ENCODE measurements around the gene SMG6. TPM values are rescaled to one million over a fixed set of nuclear protein-coding genes. Genes with fewer than 3 reads are reported as not detected.
"Not testable (repeated sequence)": the region's sequence is repeated elsewhere in the genome, so short reads cannot be mapped to it uniquely, and the experiment has no call there.

Gene SMG6
- total RNA-seq, 2 donors from 2014 or later, result 33.2 to 82.9 TPM

GRCh38 chr17:2317796-2318195 is 14.2 kb upstream of the SMG6 start:
- H3K4me1 ChIP-seq (ENCODE audit: control insufficient read depth in 1 of 2, low read depth in 2 of 2), result peaks cover 0 to 8% of the 10 kb centered on the region in 2 donors
- DNase-seq (ENCODE audit: low spot score) (no peak), ATAC-seq (ENCODE audit: insufficient number of reproducible peaks, low FRiP score, low read depth) (no peak)
- peaks cover 7% of the 10 kb centered on the region for H3K36me3 ChIP-seq
- no peaks in the 10 kb centered on the region for H3K9me3 ChIP-seq
- H3K4me3 ChIP-seq, result no peak overlapping the region
- no peak for TF ChIP-seq CTCF (IDR thresholded peaks at IDR 0.05)
- H3K27me3 ChIP-seq (replicated peaks; ENCODE audit: insufficient read depth), result no peaks in the 10 kb centered on the region
- no peak overlapping the region for H3K27ac ChIP-seq

GRCh38 chr17:2316916-2317205 is 13.3 kb upstream of the SMG6 start:
- peaks cover 3 to 16% of the 10 kb centered on the region in 2 donors for H3K4me1 ChIP-seq (ENCODE audit: control insufficient read depth in 1 of 2, low read depth in 2 of 2)
- ATAC-seq (ENCODE audit: insufficient number of reproducible peaks, low FRiP score, low read depth); H3K4me3 ChIP-seq; H3K36me3 ChIP-seq; DNase-seq (ENCODE audit: low spot score); H3K9me3 ChIP-seq; H3K27ac ChIP-seq; H3K27me3 ChIP-seq (replicated peaks; ENCODE audit: insufficient read depth): not testable (repeated sequence)

GRCh38 chr17:2312736-2313135 is 9.2 kb upstream of the SMG6 start:
- DNase-seq (ENCODE audit: low spot score), result no peak
- Histone ChIP-seq H3K9me3 (no peaks in the 10 kb centered on the region), H3K4me3 (no peak overlapping the region), H3K27me3 (replicated peaks; ENCODE audit: insufficient read depth) (no peaks in the 10 kb centered on the region), H3K4me1 (ENCODE audit: control insufficient read depth in 1 of 2, low read depth in 2 of 2) (peaks cover 11 to 34% of the 10 kb centered on the region in 2 donors), H3K36me3 (no peaks in the 10 kb centered on the region), H3K27ac (peak overlapping the region; percentile 69 to 70)
- ATAC-seq (ENCODE audit: insufficient number of reproducible peaks, low FRiP score, low read depth), result peak; percentile 71
- no peak for TF ChIP-seq CTCF (IDR thresholded peaks at IDR 0.05)

GRCh38 chr17:2309338-2310154 is 6.0 kb upstream of the SMG6 start:
- Histone ChIP-seq H3K36me3 (no peaks in the 10 kb centered on the region), H3K4me3 (no peak overlapping the region), H3K27ac (peak overlapping the region; percentile 47 to 55), H3K4me1 (ENCODE audit: control insufficient read depth in 1 of 2, low read depth in 2 of 2) (peaks cover 11 to 37% of the 10 kb centered on the region in 2 donors), H3K9me3 (no peaks in the 10 kb centered on the region), H3K27me3 (replicated peaks; ENCODE audit: insufficient read depth) (no peaks in the 10 kb centered on the region)
- no peak for TF ChIP-seq CTCF (IDR thresholded peaks at IDR 0.05)
- DNase-seq (ENCODE audit: low spot score) (no peak), ATAC-seq (ENCODE audit: insufficient number of reproducible peaks, low FRiP score, low read depth) (no peak)

GRCh38 chr17:2304931-2305330 is 1.3 kb upstream of the SMG6 start:
- peaks cover 15 to 38% of the 10 kb centered on the region in 2 donors for H3K4me1 ChIP-seq (ENCODE audit: control insufficient read depth in 1 of 2, low read depth in 2 of 2)
- H3K27ac ChIP-seq, result no peak overlapping the region
- TF ChIP-seq CTCF (IDR thresholded peaks at IDR 0.05), result no peak
- ATAC-seq (ENCODE audit: insufficient number of reproducible peaks, low FRiP score, low read depth) (no peak), DNase-seq (ENCODE audit: low spot score) (no peak)
- no peaks in the 10 kb centered on the region for H3K9me3 ChIP-seq
- no peak overlapping the region for H3K4me3 ChIP-seq
- peaks cover 2% of the 10 kb centered on the region for H3K36me3 ChIP-seq
- no peaks in the 10 kb centered on the region for H3K27me3 ChIP-seq (replicated peaks; ENCODE audit: insufficient read depth)

- peaks cover 7 to 34% of the 10 kb centered on the region in 2 donors for H3K4me1 ChIP-seq (ENCODE audit: control insufficient read depth in 1 of 2, low read depth in 2 of 2)
- TF ChIP-seq CTCF (IDR thresholded peaks at IDR 0.05), result no peak
- ATAC-seq (ENCODE audit: insufficient number of reproducible peaks, low FRiP score, low read depth) (no peak), DNase-seq (ENCODE audit: low spot score) (no peak)
- no peaks in the 10 kb centered on the region for H3K9me3 ChIP-seq
- H3K4me3 ChIP-seq, result peak overlapping the region; percentile 99
- H3K27ac ChIP-seq, result peak overlapping the region; percentile 86 to 88
- H3K27me3 ChIP-seq (replicated peaks; ENCODE audit: insufficient read depth), result no peaks in the 10 kb centered on the region
- H3K36me3 ChIP-seq, result peaks cover 7% of the 10 kb centered on the region
These were observed 794 bp downstream of the SMG6 start for GRCh38 chr17:2302778-2303203.

All from thoracic aorta (tissue), 2 donors.